ENCODE measurements around the gene RNF213. TPM values are rescaled to one million over a fixed set of nuclear protein-coding genes. Genes with fewer than 3 reads are reported as not detected.

The RNF213 gene
- total RNA-seq, 2 donors from 2014 or later: 98.8 to 136 TPM

- no peak for TF ChIP-seq CTCF (conservative IDR thresholded peaks at IDR 0.05)
- Mint-ChIP-seq H3K27ac (peak overlapping the region; percentile 33), H3K36me3 (ENCODE audit: low read depth) (peaks cover 49% of the 10 kb centered on the region), H3K27me3 (ENCODE audit: insufficient read depth) (no peaks in the 10 kb centered on the region), H3K9me3 (no peaks in the 10 kb centered on the region), H3K4me3 (no peak overlapping the region), H3K4me1 (peaks cover 2% of the 10 kb centered on the region)
- no peak overlapping the region for H3K27ac ChIP-seq (ENCODE audit: low read depth, low read length)
- 92 to 94% methylated on average over 5 to 9 of the region's 9 CpGs for WGBS, 2 experiments (ENCODE audit: insufficient coverage in 1 of 2, insufficient read length in 1 of 2)
- H3K36me3 ChIP-seq (ENCODE audit: control insufficient read depth, insufficient read depth, low read length): peaks cover 17% of the 10 kb centered on the region
- H3K27me3 ChIP-seq (ENCODE audit: control insufficient read depth, insufficient read depth, low read length, poor library complexity, severe bottlenecking): no peaks in the 10 kb centered on the region
- H3K9ac ChIP-seq (ENCODE audit: extremely low read depth, low read length, poor library complexity, severe bottlenecking): no peak overlapping the region
- no peak for DNase-seq
- no peak overlapping the region for H3K4me3 ChIP-seq (ENCODE audit: low read length)
- no peaks in the 10 kb centered on the region for H3K4me1 ChIP-seq (ENCODE audit: control insufficient read depth, insufficient read depth, low read length)
- no peaks in the 10 kb centered on the region for H3K9me3 ChIP-seq (ENCODE audit: control insufficient read depth, low read length)
Observed at GRCh38 chr17:80287038-80287437, 26.4 kb downstream of the RNF213 start.

GRCh38 chr17:80287806-80288567 lies 27.3 kb downstream of the RNF213 start:
- Mint-ChIP-seq H3K9me3 (no peaks in the 10 kb centered on the region), H3K36me3 (ENCODE audit: low read depth) (peaks cover 55% of the 10 kb centered on the region), H3K27ac (peak overlapping the region; percentile 33), H3K4me1 (peaks cover 2% of the 10 kb centered on the region), H3K4me3 (no peak overlapping the region), H3K27me3 (ENCODE audit: insufficient read depth) (no peaks in the 10 kb centered on the region)
- no peak overlapping the region for H3K4me3 ChIP-seq (ENCODE audit: low read length)
- WGBS, 2 experiments (ENCODE audit: insufficient coverage in 1 of 2, insufficient read length in 1 of 2): 91 to 97% methylated on average over 5 to 22 of the region's 22 CpGs
- no peaks in the 10 kb centered on the region for H3K27me3 ChIP-seq (ENCODE audit: control insufficient read depth, insufficient read depth, low read length, poor library complexity, severe bottlenecking)
- peaks cover 18% of the 10 kb centered on the region for H3K36me3 ChIP-seq (ENCODE audit: control insufficient read depth, insufficient read depth, low read length)
- H3K9me3 ChIP-seq (ENCODE audit: control insufficient read depth, low read length): no peaks in the 10 kb centered on the region
- H3K27ac ChIP-seq (ENCODE audit: low read depth, low read length): no peak overlapping the region
- H3K4me1 ChIP-seq (ENCODE audit: control insufficient read depth, insufficient read depth, low read length): no peaks in the 10 kb centered on the region
- no peak overlapping the region for H3K9ac ChIP-seq (ENCODE audit: extremely low read depth, low read length, poor library complexity, severe bottlenecking)
- TF ChIP-seq CTCF (conservative IDR thresholded peaks at IDR 0.05): no peak
- DNase-seq: no peak

GRCh38 chr17:80289616-80290015 lies 29.0 kb downstream of the RNF213 start:
- H3K27ac ChIP-seq (ENCODE audit: low read depth, low read length): no peak overlapping the region
- Mint-ChIP-seq H3K27me3 (ENCODE audit: insufficient read depth) (no peaks in the 10 kb centered on the region), H3K4me1 (no peaks in the 10 kb centered on the region), H3K36me3 (ENCODE audit: low read depth) (peaks cover 60% of the 10 kb centered on the region), H3K27ac (no peak overlapping the region), H3K9me3 (no peaks in the 10 kb centered on the region), H3K4me3 (no peak overlapping the region)
- no peak for DNase-seq
- H3K9me3 ChIP-seq (ENCODE audit: control insufficient read depth, low read length): no peaks in the 10 kb centered on the region
- no peaks in the 10 kb centered on the region for H3K4me1 ChIP-seq (ENCODE audit: control insufficient read depth, insufficient read depth, low read length)
- H3K4me3 ChIP-seq (ENCODE audit: low read length): no peak overlapping the region
- no peaks in the 10 kb centered on the region for H3K27me3 ChIP-seq (ENCODE audit: control insufficient read depth, insufficient read depth, low read length, poor library complexity, severe bottlenecking)
- H3K9ac ChIP-seq (ENCODE audit: extremely low read depth, low read length, poor library complexity, severe bottlenecking): no peak overlapping the region
- no peak for TF ChIP-seq CTCF (conservative IDR thresholded peaks at IDR 0.05)
- 91 to 95% methylated on average over 5 to 6 of the region's 6 CpGs for WGBS, 2 experiments (ENCODE audit: insufficient coverage in 1 of 2, insufficient read length in 1 of 2)
- peaks cover 23% of the 10 kb centered on the region for H3K36me3 ChIP-seq (ENCODE audit: control insufficient read depth, insufficient read depth, low read length)
